Esophagus muscularis mucosa (tissue), 3 donors: Measurements from ENCODE around the gene TREML4.

Experiments
- CTCF ChIP-seq, 3 experiments: fragments of 200-600 bp in 2 of 3; fragments of 450-650 bp in 1 of 3; sonication (generic) in 2 of 3; IDR thresholded peaks; one replicate each; pipeline ENCODE4 v1.5.1; 2017 to 2019; ENCODE audit warnings: antibody characterized with exemption in 3 of 3, mild to moderate bottlenecking in 2 of 3, moderate library complexity in 1 of 3
- POLR2A ChIP-seq: fragments of 450-650 bp; IDR thresholded peaks from one replicate; pipeline ENCODE4 v1.6.1; 2017; ENCODE audit warnings: antibody characterized with exemption, moderate library complexity, mild to moderate bottlenecking, low read depth
- POLR2AphosphoS5 ChIP-seq, 2 donors: sonication (generic); formaldehyde crosslinking; IDR thresholded peaks; one replicate each; pipeline ENCODE4 v1.6.1; 2017; ENCODE audit warnings: antibody characterized with exemption in 2 of 2

- TF ChIP-seq CTCF (IDR thresholded peaks at IDR 0.05) (no peak), POLR2A (no peak), POLR2AphosphoS5 (IDR thresholded peaks at IDR 0.05) (no peak)
Observed at GRCh38 chr6:41252401-41253169, 24.4 kb downstream of the TREML4 start.
